Islet of Langerhans (tissue), 1 donor: ENCODE measurements around the gene KEL.

ENCODE experiments used
- FAIRE-seq: peaks from one replicate; lab custom pipeline; 2011; peaks lifted over from hg19 to GRCh38; lab: Jason Lieb, UNC

KEL gene

DNA sequence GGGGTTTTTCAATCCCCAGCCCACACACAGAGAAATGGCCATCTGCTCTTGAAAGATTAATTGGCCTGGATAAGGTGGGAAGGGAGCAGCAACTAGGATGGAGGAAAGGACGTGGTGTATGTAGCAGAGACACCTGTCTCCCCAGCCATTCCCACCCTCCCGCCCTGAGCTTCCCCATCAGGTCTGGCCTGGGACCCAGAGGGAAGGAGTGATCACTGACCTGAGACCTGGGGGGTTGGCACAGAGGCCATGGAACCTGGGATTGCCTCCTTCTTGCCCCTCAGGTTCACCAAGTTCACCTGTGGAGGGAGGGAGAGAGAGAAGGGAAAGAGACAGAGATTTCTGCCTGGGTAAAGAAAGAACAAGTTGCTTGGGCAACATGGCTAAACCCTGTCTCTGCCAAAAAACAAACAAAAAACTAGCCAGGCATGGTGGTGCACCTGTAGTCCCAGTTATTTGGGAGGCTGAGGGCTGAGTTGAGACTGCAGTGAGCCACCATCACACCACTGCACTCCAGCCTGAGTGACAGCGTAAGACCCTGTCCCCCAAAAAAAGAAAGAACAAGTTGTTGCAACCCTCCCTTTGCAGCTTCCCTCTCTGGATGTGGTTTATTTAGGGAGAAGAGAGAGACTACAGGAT is 65.3 kb downstream of the KEL start:
- FAIRE-seq, result no peak

DNA sequence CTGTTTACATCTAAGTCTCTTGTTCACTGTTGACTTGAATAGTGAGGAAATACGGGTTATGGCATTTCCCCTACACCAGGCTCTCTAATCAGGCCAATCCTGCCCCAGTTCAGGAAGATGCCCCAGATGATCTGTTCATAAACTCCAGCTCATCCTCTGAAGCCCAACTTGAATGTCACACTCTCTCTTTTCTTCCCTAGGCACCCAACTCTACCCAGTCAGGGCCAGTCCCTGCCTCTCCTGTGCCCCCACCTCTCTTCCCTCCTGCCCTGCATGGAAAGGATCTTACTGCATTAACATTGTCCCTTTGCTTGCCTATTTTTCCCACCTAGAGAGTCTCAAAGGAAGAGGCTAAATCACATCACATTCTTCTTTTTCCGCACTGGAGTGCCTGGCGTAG is 66.0 kb downstream of the KEL start:
- FAIRE-seq, result no peak

DNA sequence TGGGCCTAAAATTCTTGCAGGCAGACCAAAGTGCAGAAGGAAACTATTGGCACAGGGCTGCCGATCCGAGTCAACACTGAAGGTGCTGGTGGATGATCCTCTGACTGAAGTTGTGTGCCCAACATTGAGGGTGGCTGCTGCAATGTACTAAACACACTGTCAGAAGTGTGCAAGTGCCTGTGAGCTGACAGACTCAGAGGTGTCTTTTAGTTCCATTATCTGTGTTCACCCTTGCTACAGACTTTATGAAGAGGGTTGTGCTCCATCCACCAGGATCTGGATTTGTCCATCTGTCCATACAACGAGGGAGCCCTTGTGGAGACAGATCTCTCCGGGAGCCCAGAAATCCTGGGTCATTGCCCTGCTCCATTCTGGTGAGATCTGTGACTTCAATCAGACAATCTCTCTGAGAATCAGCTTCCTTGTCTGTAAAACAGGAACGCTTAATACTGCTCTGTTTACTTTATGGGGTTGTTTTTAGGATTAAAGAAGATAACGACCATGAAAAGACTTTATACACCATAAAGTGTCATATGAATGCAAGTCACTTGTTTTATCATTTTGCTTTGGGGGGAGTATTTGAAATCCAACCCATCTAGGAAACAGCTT is 67.1 kb downstream of the KEL start:
- no peak for FAIRE-seq

- FAIRE-seq, result no peak
Measured at GRCh38 chr7:142894112-142894984, 67.8 kb downstream of the KEL start.

- no peak for FAIRE-seq
Measured at GRCh38 chr7:142892951-142893350, 69.2 kb downstream of the KEL start.

DNA sequence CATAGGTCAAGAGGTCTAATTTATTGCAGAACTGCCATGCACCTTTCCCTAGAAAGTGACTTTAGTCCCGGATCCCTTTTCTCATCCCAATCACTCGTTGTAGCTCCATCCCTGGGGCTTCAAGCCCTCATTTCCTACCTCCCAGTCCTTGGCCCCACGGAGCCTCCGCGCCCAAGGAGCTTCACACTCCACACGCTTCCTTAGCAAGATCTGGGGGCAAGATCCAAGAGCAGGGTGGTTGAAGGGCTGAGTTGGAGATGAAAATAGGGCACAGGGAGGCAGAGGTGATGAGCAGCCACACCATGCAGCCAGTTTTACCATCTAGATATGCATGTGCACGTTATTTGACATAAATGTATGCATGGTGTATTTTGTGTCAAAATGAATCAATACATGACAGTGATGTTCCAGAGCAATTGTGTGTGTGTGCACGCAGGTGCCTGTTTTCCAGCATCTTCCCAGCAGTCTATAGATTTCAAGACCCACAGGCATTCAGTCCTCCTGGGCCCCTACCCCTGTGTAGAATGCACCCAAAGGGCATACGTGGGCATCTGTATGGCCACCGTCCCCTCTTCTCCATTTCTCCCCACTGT is 70.6 kb downstream of the KEL start:
- no peak for FAIRE-seq
